Peyer's patch (tissue), 4 donors: ENCODE measurements around the gene LRFN4. TPM values are rescaled to one million over a fixed set of nuclear protein-coding genes. Genes with fewer than 3 reads are reported as not detected.

Experiments used
- DNase-seq, 3 donors: peaks; one replicate each; pipeline ENCODE4 v3.0.0-alpha.2; 2017 to 2019
- H3K27ac ChIP-seq, 4 donors: fragments of 200-600 bp; sonication (generic); one replicate each; pipeline ENCODE4 v1.5.1; 2016 to 2019
- H3K27me3 ChIP-seq, 2 donors: fragments of 200-600 bp; sonication (generic); one replicate each; pipeline ENCODE4 v1.5.1; 2019
- H3K36me3 ChIP-seq, 3 donors: fragments of 200-600 bp; sonication (generic); one replicate each; pipeline ENCODE4 v1.5.1; 2016 to 2019
- H3K4me1 ChIP-seq, 4 donors: fragments of 200-600 bp; sonication (generic); one replicate each; pipeline ENCODE4 v1.5.1; 2016 to 2019
- H3K4me3 ChIP-seq, 4 donors: fragments of 200-600 bp; sonication (generic); 1 replicate in 3 of 4; 2 replicates in 1 of 4; pipeline ENCODE4 v1.5.1; 2016 to 2019; ENCODE audit warnings: mild to moderate bottlenecking in 1 of 4
- H3K9me3 ChIP-seq, 4 donors: fragments of 200-600 bp; sonication (generic); one replicate each; pipeline ENCODE4 v1.5.1; 2016 to 2019; ENCODE audit warnings: mild to moderate bottlenecking in 1 of 4
- POLR2A ChIP-seq, 2 donors: fragments of 450-650 bp; IDR thresholded peaks; one replicate each; pipeline ENCODE4 v1.5.1; 2017; ENCODE audit warnings: antibody characterized with exemption in 2 of 2, mild to moderate bottlenecking in 2 of 2, moderate library complexity in 2 of 2
- total RNA-seq, 4 donors: library from RNA; depleted of rRNA; stranded (reverse); fragments of >200 nt; gene quantifications; one replicate each; pipeline ENCODE4 v1.1.0, GENCODE V29; 2016
- TF ChIP-seq, protein P1 (sequence below), 6 experiments: fragments of 450-650 bp in 4 of 6; fragments of 200-600 bp in 2 of 6; sonication (generic) in 1 of 6; IDR thresholded peaks; one replicate each; pipeline ENCODE4 v1.5.1; 2017 to 2019; ENCODE audit warnings: antibody characterized with exemption in 6 of 6, mild to moderate bottlenecking in 3 of 6, moderate library complexity in 1 of 6

Gene LRFN4
- total RNA-seq, 4 donors from 2014 or later: 2.5 to 9.0 (median 4.3) TPM

DNA sequence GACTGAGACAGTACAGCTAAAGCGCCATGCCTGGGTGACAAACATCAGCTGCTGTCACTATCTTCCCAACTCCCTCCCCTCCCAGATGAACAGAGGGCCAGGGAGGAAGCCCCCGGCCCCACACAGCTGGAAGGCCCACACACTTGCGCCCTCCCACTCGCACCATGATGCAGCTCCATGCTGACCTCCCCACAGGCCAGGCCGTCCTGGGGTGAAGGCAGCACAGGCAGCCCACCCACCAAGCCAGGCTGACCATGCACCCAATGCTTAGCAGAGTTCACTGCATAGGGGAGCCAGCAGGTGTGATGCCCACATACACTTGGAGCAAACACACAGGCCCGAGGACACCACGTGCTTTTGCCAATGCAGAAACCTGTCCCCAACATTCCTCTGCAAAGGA lies 22.1 kb downstream of the LRFN4 start:
- Histone ChIP-seq H3K27ac (no peak overlapping the region), H3K4me1 (peaks cover 0 to 4% (median 0%) of the 10 kb centered on the region in 4 donors), H3K9me3 (no peaks in the 10 kb centered on the region), H3K27me3 (no peaks in the 10 kb centered on the region), H3K4me3 (no peak overlapping the region), H3K36me3 (no peaks in the 10 kb centered on the region)
- peak in 1 of 3 donors; percentile 37 for DNase-seq
- TF ChIP-seq, protein P1, sequence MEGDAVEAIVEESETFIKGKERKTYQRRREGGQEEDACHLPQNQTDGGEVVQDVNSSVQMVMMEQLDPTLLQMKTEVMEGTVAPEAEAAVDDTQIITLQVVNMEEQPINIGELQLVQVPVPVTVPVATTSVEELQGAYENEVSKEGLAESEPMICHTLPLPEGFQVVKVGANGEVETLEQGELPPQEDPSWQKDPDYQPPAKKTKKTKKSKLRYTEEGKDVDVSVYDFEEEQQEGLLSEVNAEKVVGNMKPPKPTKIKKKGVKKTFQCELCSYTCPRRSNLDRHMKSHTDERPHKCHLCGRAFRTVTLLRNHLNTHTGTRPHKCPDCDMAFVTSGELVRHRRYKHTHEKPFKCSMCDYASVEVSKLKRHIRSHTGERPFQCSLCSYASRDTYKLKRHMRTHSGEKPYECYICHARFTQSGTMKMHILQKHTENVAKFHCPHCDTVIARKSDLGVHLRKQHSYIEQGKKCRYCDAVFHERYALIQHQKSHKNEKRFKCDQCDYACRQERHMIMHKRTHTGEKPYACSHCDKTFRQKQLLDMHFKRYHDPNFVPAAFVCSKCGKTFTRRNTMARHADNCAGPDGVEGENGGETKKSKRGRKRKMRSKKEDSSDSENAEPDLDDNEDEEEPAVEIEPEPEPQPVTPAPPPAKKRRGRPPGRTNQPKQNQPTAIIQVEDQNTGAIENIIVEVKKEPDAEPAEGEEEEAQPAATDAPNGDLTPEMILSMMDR (IDR thresholded peaks at IDR 0.05): no peak
- TF ChIP-seq POLR2A (IDR thresholded peaks at IDR 0.05): no peak

DNA sequence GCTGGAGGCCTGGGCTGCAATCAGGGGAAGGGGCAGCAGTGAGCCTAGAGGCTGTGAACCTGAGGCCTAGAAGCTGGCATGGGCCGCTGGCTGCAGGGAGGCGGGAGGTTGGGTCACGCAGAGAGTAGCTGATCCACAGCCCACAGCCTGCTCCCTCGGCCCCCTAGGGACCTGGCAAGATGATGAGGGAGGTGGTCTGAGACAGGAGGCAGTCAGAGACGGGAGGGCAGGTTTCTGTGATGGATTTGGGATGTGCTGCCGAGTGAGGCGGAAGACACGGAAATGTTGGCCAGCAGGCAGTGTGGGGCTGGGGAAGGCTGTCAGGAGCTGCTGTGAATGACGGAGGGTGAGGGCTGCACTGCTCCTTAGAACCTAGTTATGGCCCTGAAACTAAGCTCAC lies 22.7 kb downstream of the LRFN4 start:
- H3K4me3 ChIP-seq: no peak overlapping the region
- H3K4me1 ChIP-seq: peaks cover 0 to 4% (median 0%) of the 10 kb centered on the region in 4 donors
- no peaks in the 10 kb centered on the region for H3K9me3 ChIP-seq
- TF ChIP-seq, protein P1 (IDR thresholded peaks at IDR 0.05): no peak
- TF ChIP-seq POLR2A (IDR thresholded peaks at IDR 0.05): no peak
- H3K36me3 ChIP-seq: no peaks in the 10 kb centered on the region
- no peaks in the 10 kb centered on the region for H3K27me3 ChIP-seq
- no peak overlapping the region for H3K27ac ChIP-seq
- DNase-seq: peak in 1 of 3 donors; percentile 39

GRCh38 chr11:66879999-66880398 lies 23.1 kb downstream of the LRFN4 start:
- Histone ChIP-seq H3K27me3 (no peaks in the 10 kb centered on the region), H3K4me3 (no peak overlapping the region), H3K36me3 (no peaks in the 10 kb centered on the region), H3K4me1 (peaks cover 0 to 4% (median 0%) of the 10 kb centered on the region in 4 donors), H3K9me3 (no peaks in the 10 kb centered on the region), H3K27ac (no peak overlapping the region)
- no peak for DNase-seq
- TF ChIP-seq, protein P1 (IDR thresholded peaks at IDR 0.05): no peak
- TF ChIP-seq POLR2A (IDR thresholded peaks at IDR 0.05): no peak

DNA sequence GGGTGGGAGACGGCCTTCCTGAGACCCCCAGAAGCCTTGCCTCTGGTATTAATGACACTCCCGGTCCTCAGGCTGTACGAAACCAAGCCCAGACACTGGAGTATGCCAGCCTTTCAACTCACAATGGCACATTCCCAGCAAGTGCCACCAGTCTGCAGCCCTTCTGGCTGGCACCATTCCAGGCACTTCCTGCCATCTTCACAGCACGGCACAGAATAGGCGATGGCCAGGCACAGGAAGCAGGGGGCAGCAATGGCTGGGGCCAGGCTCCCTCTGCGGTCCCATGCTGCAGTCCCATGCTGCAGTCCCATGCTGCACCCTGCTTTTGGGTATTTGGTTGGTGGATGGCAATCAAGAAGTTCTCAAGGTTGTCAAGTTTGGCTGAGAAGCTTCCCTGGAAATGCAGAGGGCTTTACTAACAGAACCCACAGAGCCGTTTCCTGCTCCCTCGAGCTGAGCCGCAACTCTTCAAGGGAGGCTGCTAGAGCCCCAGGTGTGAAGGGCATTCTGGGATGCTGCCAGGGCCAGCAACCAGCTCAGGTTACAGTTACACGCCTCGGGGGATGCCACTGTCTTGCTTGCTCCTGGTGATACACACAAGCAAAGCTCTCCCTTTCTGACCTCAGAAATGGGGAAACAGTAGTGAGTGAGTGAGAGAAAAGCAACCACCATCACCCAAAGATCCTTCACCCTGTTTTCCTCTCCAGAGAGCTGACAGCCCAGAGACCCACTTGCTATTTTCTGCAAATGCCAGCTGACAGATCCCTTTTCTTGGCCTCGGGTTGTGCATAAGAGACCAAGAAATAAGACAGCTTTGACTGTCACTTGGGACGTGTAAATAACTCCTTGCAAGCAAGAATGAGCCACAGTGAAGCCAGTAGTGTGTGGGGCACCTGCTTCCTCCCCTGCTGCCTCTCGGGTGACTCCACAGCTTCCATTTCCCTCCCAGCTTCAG lies 23.9 kb downstream of the LRFN4 start:
- Histone ChIP-seq H3K27me3 (no peaks in the 10 kb centered on the region), H3K9me3 (no peaks in the 10 kb centered on the region), H3K4me3 (no peak overlapping the region), H3K36me3 (no peaks in the 10 kb centered on the region), H3K27ac (no peak overlapping the region), H3K4me1 (peaks cover 0 to 4% (median 0%) of the 10 kb centered on the region in 4 donors)
- no peak for TF ChIP-seq POLR2A (IDR thresholded peaks at IDR 0.05)
- TF ChIP-seq, protein P1 (IDR thresholded peaks at IDR 0.05): no peak
- DNase-seq: peak in 1 of 3 donors; percentile 47

- H3K27me3 ChIP-seq: no peaks in the 10 kb centered on the region
- no peaks in the 10 kb centered on the region for H3K9me3 ChIP-seq
- H3K36me3 ChIP-seq: no peaks in the 10 kb centered on the region
- H3K4me3 ChIP-seq: no peak overlapping the region
- TF ChIP-seq POLR2A (IDR thresholded peaks at IDR 0.05): no peak
- TF ChIP-seq, protein P1 (IDR thresholded peaks at IDR 0.05): no peak
- H3K4me1 ChIP-seq: peaks cover 0 to 4% (median 0%) of the 10 kb centered on the region in 4 donors
- H3K27ac ChIP-seq: no peak overlapping the region
- no peak for DNase-seq
Observed at GRCh38 chr11:66881451-66881835, 24.6 kb downstream of the LRFN4 start.
